ENCODE results near the gene SLC9A9.
"Not testable (repeated sequence)": the region's sequence is repeated elsewhere in the genome, so short reads cannot be mapped to it uniquely, and the experiment has no call there.

Gene SLC9A9

DNA sequence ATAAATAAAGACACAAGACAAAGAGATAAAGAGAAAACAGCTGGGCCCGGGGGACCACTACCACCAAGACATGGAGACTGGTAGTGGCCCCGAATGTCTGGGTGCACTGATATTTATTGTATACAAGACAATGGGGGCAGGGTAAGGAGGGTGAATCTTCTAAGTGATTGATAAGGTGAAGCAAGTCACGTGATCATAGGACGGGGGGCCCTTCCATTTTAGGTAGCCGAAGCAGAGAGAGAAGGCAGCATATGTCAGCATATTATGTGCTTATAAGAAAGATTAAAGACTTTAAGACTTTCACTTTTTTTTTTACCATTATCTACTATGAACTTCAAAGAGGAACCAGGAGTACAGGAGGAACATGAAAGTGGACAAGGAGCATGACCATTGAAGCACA lies 25.3 kb upstream of the SLC9A9 start:
- not testable (repeated sequence) for H2AK5ac ChIP-seq (ENCODE audit: low read length); H3K4me1 ChIP-seq (ENCODE audit: control insufficient read depth, low read depth, low read length); H3K23ac ChIP-seq (ENCODE audit: low read length); H4K8ac ChIP-seq (ENCODE audit: low read depth, low read length); H3K79me1 ChIP-seq (ENCODE audit: low read length); H4K5ac ChIP-seq (ENCODE audit: low read length); H3K27ac ChIP-seq (ENCODE audit: low read depth, low read length); H3K9ac ChIP-seq (ENCODE audit: low read length); H3K36me3 ChIP-seq (ENCODE audit: control insufficient read depth, insufficient read depth, low read length); H2BK5ac ChIP-seq (ENCODE audit: low read length); H3K4me2 ChIP-seq (ENCODE audit: low read length); H3K4ac ChIP-seq (ENCODE audit: low read depth, low read length); H3K18ac ChIP-seq (ENCODE audit: low read length); DNase-seq; H2BK15ac ChIP-seq (replicated peaks; ENCODE audit: low read depth); H3K27me3 ChIP-seq (ENCODE audit: insufficient read depth, low read length, poor library complexity); H3K79me2 ChIP-seq (ENCODE audit: control insufficient read depth, insufficient read depth, low read length); H2BK120ac ChIP-seq (ENCODE audit: low read depth, low read length); H3K56ac ChIP-seq (ENCODE audit: low read length); H3K4me3 ChIP-seq (ENCODE audit: low read length)
- whole genome bisulfite sequencing (ENCODE audit: extremely low coverage, insufficient coverage, low lambda C conversion rate), result no CpG with 5 or more reads among the region's 5 CpGs

DNA sequence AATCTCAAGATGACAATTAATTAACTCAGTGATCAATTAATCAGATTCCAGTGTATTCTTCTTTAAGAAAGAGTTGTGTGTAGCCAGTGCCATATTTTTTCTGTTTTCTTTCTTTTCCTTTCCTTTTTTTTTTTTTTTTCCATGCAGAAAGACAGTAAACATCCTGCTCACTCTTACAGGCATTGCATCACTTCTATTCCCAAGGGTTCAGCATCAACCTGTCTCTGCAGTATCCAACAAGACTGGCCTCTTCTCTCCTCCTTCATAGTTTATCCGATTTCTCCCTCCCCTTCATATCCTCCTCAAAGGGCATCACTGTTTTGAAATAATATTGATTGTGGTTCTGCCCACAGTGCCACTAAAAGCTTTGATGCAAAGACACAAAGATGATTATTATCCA lies 17.0 kb upstream of the SLC9A9 start:
- no peak overlapping the region for H4K5ac ChIP-seq (ENCODE audit: low read length)
- H3K56ac ChIP-seq (ENCODE audit: low read length), result no peak overlapping the region
- no peak overlapping the region for H2BK5ac ChIP-seq (ENCODE audit: low read length)
- no peak overlapping the region for H3K4ac ChIP-seq (ENCODE audit: low read depth, low read length)
- H3K18ac ChIP-seq (ENCODE audit: low read length), result no peak overlapping the region
- peaks cover 7% of the 10 kb centered on the region for H3K4me1 ChIP-seq (ENCODE audit: control insufficient read depth, low read depth, low read length)
- H3K36me3 ChIP-seq (ENCODE audit: control insufficient read depth, insufficient read depth, low read length), result no peaks in the 10 kb centered on the region
- no CpG with 5 or more reads among the region's 1 CpG for WGBS (ENCODE audit: extremely low coverage, insufficient coverage, low lambda C conversion rate)
- no peaks in the 10 kb centered on the region for H3K79me1 ChIP-seq (ENCODE audit: low read length)
- no peak overlapping the region for H3K27ac ChIP-seq (ENCODE audit: low read depth, low read length)
- H3K27me3 ChIP-seq (ENCODE audit: insufficient read depth, low read length, poor library complexity), result no peaks in the 10 kb centered on the region
- H2BK15ac ChIP-seq (replicated peaks; ENCODE audit: low read depth), result no peak overlapping the region
- H2AK5ac ChIP-seq (ENCODE audit: low read length), result no peak overlapping the region
- H3K9ac ChIP-seq (ENCODE audit: low read length), result no peak overlapping the region
- no peaks in the 10 kb centered on the region for H3K79me2 ChIP-seq (ENCODE audit: control insufficient read depth, insufficient read depth, low read length)
- no peak for DNase-seq
- H3K23ac ChIP-seq (ENCODE audit: low read length), result no peak overlapping the region
- no peak overlapping the region for H4K8ac ChIP-seq (ENCODE audit: low read depth, low read length)
- no peak overlapping the region for H2BK120ac ChIP-seq (ENCODE audit: low read depth, low read length)
- no peak overlapping the region for H3K4me3 ChIP-seq (ENCODE audit: low read length)
- no peak overlapping the region for H3K4me2 ChIP-seq (ENCODE audit: low read length)

DNA sequence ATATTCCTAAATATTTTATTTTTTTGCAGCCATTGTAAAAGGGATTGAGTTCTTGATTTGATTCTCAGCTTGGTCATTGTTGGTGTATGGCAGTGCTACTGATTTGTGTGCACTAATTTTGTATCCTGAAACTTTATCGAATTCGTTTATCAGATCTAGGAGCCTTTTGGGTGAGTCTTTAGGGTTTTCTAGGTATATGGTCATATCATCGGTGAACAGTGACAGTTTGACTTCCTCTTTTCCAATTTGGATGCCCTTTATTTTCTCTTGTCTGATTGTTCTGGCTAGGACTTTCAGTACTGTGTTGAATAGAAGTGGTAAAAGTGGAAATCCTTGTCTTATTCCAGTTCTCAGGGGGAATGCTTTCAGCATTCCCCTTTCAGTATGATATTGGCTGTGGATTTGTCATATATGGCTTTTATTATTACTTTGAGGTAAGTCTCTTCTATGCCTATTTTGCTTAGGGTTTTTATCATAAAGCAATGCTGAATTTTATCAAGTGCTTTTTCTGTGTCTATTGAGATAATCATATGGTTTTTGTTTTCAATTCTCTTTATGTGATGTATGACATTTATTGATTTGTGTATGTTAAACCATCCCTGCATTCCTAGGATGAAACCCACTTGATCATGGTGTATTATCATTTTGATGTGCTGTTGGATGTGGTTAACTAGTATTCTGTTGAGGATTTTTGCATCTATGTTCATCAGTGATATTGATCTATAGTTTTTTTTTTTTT lies 11.4 kb upstream of the SLC9A9 start:
- Histone ChIP-seq H2BK120ac (ENCODE audit: low read depth, low read length) (no peak overlapping the region), H3K27me3 (ENCODE audit: insufficient read depth, low read length, poor library complexity) (no peaks in the 10 kb centered on the region), H3K56ac (ENCODE audit: low read length) (no peak overlapping the region), H3K36me3 (ENCODE audit: control insufficient read depth, insufficient read depth, low read length) (no peaks in the 10 kb centered on the region), H2BK5ac (ENCODE audit: low read length) (no peak overlapping the region), H3K23ac (ENCODE audit: low read length) (no peak overlapping the region), H3K79me1 (ENCODE audit: low read length) (no peaks in the 10 kb centered on the region), H2AK5ac (ENCODE audit: low read length) (no peak overlapping the region), H3K79me2 (ENCODE audit: control insufficient read depth, insufficient read depth, low read length) (no peaks in the 10 kb centered on the region), H4K5ac (ENCODE audit: low read length) (no peak overlapping the region), H3K18ac (ENCODE audit: low read length) (no peak overlapping the region), H2BK15ac (replicated peaks; ENCODE audit: low read depth) (no peak overlapping the region), H3K4me3 (ENCODE audit: low read length) (no peak overlapping the region), H3K4me2 (ENCODE audit: low read length) (no peak overlapping the region), H3K27ac (ENCODE audit: low read depth, low read length) (no peak overlapping the region), H3K4ac (ENCODE audit: low read depth, low read length) (no peak overlapping the region), H4K8ac (ENCODE audit: low read depth, low read length) (no peak overlapping the region), H3K9ac (ENCODE audit: low read length) (no peak overlapping the region), H3K4me1 (ENCODE audit: control insufficient read depth, low read depth, low read length) (no peaks in the 10 kb centered on the region)
- no peak for DNase-seq
- WGBS (ENCODE audit: extremely low coverage, insufficient coverage, low lambda C conversion rate), result no CpG with 5 or more reads among the region's 3 CpGs

DNA sequence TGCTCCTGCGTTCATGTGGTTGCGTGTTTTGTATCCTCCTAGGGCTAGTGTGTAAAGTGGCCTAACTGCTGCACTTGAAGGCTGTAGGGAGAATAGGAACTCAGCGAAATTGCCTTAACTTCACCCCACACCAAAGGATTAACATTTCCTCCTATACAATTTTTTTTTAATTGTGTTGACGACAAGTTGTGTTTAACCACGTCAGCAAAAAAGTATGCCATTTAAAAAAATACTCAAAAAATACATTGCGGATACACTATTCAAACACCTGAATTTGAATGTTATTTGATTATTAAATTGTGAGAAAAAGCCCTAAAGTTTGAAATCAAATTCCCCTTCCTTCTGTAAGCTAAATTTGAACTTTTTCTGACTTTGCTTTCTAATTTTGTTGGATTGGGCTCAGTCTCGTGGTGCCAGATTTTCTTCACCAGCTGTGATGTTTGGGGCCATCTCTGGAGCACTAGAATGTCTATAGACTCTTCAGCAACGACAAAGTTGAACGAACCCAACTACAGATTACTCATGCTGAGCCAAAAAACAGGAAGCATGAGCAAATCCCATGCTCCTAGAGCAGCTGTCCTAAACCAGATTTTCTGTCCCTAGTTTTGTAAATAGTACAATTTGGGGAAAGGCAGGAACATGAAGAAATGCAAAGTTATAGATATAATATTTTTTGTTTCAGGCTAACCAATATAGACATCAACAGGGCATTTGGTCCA lies 8.1 kb upstream of the SLC9A9 start:
- H3K56ac ChIP-seq (ENCODE audit: low read length), result no peak overlapping the region
- no CpG with 5 or more reads among the region's 9 CpGs for WGBS (ENCODE audit: extremely low coverage, insufficient coverage, low lambda C conversion rate)
- H2BK120ac ChIP-seq (ENCODE audit: low read depth, low read length), result no peak overlapping the region
- no peak overlapping the region for H3K23ac ChIP-seq (ENCODE audit: low read length)
- no peak overlapping the region for H3K4ac ChIP-seq (ENCODE audit: low read depth, low read length)
- H3K27ac ChIP-seq (ENCODE audit: low read depth, low read length), result no peak overlapping the region
- H4K5ac ChIP-seq (ENCODE audit: low read length), result no peak overlapping the region
- H4K8ac ChIP-seq (ENCODE audit: low read depth, low read length), result no peak overlapping the region
- no peak overlapping the region for H2AK5ac ChIP-seq (ENCODE audit: low read length)
- no peak overlapping the region for H3K4me3 ChIP-seq (ENCODE audit: low read length)
- no peak for DNase-seq
- H3K4me2 ChIP-seq (ENCODE audit: low read length), result no peak overlapping the region
- no peak overlapping the region for H2BK15ac ChIP-seq (replicated peaks; ENCODE audit: low read depth)
- H3K4me1 ChIP-seq (ENCODE audit: control insufficient read depth, low read depth, low read length), result no peaks in the 10 kb centered on the region
- H3K27me3 ChIP-seq (ENCODE audit: insufficient read depth, low read length, poor library complexity), result no peaks in the 10 kb centered on the region
- H3K9ac ChIP-seq (ENCODE audit: low read length), result no peak overlapping the region
- H3K79me2 ChIP-seq (ENCODE audit: control insufficient read depth, insufficient read depth, low read length), result no peaks in the 10 kb centered on the region
- no peaks in the 10 kb centered on the region for H3K79me1 ChIP-seq (ENCODE audit: low read length)
- H3K18ac ChIP-seq (ENCODE audit: low read length), result no peak overlapping the region
- no peaks in the 10 kb centered on the region for H3K36me3 ChIP-seq (ENCODE audit: control insufficient read depth, insufficient read depth, low read length)
- no peak overlapping the region for H2BK5ac ChIP-seq (ENCODE audit: low read length)

DNA sequence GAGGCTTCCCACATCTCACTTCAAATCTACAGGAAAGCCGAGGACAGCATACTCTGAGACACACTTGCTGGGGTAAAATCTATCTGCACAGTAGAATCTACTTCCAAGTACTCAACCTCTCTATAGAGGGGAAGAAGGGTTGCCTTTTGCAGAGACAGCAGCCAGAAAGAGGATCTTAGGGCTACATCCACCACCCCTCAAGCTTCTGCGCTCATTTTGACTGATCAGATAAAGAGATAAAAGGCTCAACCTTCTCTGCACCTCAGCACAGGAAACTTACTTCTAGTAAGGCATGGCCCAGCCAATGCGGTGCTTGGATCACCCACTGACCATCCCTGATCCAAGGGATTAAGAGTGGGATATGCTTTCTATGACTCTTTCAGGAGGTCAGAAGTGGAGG lies 6.9 kb upstream of the SLC9A9 start:
- Histone ChIP-seq H3K4me3 (ENCODE audit: low read length) (no peak overlapping the region), H3K36me3 (ENCODE audit: control insufficient read depth, insufficient read depth, low read length) (no peaks in the 10 kb centered on the region), H2AK5ac (ENCODE audit: low read length) (no peak overlapping the region), H2BK120ac (ENCODE audit: low read depth, low read length) (no peak overlapping the region), H3K4me1 (ENCODE audit: control insufficient read depth, low read depth, low read length) (peaks cover 2% of the 10 kb centered on the region), H2BK5ac (ENCODE audit: low read length) (no peak overlapping the region), H3K27ac (ENCODE audit: low read depth, low read length) (no peak overlapping the region), H4K5ac (ENCODE audit: low read length) (no peak overlapping the region), H3K56ac (ENCODE audit: low read length) (no peak overlapping the region), H3K79me2 (ENCODE audit: control insufficient read depth, insufficient read depth, low read length) (no peaks in the 10 kb centered on the region), H3K23ac (ENCODE audit: low read length) (no peak overlapping the region), H3K4me2 (ENCODE audit: low read length) (no peak overlapping the region), H2BK15ac (replicated peaks; ENCODE audit: low read depth) (no peak overlapping the region), H3K9ac (ENCODE audit: low read length) (no peak overlapping the region), H3K79me1 (ENCODE audit: low read length) (no peaks in the 10 kb centered on the region), H4K8ac (ENCODE audit: low read depth, low read length) (no peak overlapping the region), H3K4ac (ENCODE audit: low read depth, low read length) (no peak overlapping the region), H3K18ac (ENCODE audit: low read length) (no peak overlapping the region), H3K27me3 (ENCODE audit: insufficient read depth, low read length, poor library complexity) (no peaks in the 10 kb centered on the region)
- no peak for DNase-seq
- WGBS (ENCODE audit: extremely low coverage, insufficient coverage, low lambda C conversion rate), result no CpG with 5 or more reads among the region's 3 CpGs
